ENCODE measurements around the gene CIAO1. TPM values are rescaled to one million over a fixed set of nuclear protein-coding genes. Genes with fewer than 3 reads are reported as not detected.
"Not testable (repeated sequence)": the region's sequence is repeated elsewhere in the genome, so short reads cannot be mapped to it uniquely, and the experiment has no call there.

Gene CIAO1
- polyA plus RNA-seq (2013, experiment 1 of 2; ENCODE audit: insufficient read length), result 42.7 TPM
- 42.4 TPM for polyA plus RNA-seq (2013, experiment 2 of 2; ENCODE audit: insufficient read length)

DNA sequence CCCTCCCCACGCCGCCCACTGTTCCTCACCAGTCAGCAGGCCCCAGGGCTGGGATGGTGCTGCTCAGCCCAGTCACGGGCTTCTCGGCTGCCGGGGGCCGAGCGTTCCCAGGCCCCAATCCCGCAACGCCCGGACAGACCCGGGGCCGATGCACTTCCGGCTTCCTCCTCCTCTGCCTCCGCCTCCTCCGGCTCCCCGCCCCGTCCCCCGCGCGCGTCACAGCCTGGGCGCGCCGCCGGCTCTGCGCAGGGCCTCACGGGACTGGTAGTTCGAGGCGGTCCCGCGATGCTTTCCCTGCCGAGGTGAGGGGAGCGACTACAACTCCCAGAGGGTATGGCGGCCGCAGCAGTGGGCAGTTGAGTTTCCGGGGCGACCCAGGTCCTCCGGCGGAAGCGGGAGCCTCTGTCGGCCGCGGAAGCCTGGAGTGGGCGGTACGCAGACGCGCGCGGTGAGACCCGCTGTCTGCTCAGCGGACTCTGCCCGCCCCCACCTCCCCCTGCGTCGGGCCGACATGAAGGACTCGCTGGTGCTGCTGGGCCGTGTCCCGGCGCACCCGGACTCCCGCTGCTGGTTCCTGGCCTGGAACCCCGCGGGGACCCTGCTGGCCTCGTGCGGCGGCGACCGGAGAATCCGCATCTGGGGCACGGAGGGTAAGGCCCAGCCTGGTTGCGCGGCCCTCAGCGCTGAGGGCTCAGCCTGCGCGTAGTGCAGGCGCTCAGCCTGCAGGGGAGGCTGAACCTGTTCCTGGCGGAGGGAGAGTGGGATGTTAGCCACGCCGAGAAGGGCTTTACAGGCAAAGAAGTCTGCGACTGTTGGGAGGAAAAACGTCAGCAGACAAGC lies at the start of gene CIAO1, which contains the start of gene TMEM127:
Gene CIAO1, plus strand, starts transcription at position 386 of the 840 bp plus-strand sequence. Its CDS starts 126 bp downstream, at position 512.
Gene TMEM127, minus strand, starts transcription at position 158 of the 840 bp plus-strand sequence. CDS start 616 bp downstream, outside the sequence.
- DNase-seq, result peak; percentile 98

GRCh38 chr2:96218508-96219131 lies 47.4 kb upstream of the CIAO1 start:
- DNase-seq, result no peak

DNA sequence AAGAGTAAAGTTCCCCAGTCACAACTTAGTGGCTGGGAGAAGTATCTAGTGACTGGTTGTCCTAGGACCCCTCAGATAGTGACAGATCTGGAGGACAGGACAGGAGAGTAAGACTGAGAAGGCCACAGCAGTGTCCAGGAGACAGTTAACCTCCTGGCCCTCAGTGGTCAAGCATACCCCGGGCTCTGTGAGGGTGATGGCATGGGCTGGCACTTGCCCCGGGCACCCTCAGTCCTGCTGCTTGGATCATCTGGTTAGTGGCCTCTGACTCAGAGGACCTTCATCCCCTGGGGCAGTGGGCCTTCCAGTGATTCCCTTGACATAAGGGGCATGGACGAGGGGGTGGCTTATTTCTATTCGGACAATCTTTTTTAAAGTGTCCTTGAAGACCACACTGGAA lies 46.1 kb upstream of the CIAO1 start:
- not testable (repeated sequence) for DNase-seq

DNA sequence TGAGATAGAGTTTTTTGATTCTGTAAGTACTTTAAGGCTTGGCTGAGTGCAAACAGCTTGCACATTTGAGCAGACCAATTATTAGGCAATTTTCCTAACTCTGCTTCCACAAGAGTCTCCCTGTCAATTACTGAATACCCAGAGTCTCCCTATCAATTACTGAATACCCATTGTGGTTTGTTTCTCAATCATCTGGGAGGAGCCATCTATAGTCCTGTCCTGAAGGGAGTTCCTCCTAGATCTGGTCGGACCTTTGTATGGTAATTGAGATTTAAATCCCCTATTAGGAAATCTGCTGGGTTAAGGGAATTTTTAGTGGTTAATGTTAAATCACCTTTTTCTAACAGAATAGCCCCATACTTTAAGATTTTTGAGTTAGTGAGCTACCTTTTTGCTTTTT lies 44.9 kb upstream of the CIAO1 start:
- DNase-seq, result not testable (repeated sequence)

DNA sequence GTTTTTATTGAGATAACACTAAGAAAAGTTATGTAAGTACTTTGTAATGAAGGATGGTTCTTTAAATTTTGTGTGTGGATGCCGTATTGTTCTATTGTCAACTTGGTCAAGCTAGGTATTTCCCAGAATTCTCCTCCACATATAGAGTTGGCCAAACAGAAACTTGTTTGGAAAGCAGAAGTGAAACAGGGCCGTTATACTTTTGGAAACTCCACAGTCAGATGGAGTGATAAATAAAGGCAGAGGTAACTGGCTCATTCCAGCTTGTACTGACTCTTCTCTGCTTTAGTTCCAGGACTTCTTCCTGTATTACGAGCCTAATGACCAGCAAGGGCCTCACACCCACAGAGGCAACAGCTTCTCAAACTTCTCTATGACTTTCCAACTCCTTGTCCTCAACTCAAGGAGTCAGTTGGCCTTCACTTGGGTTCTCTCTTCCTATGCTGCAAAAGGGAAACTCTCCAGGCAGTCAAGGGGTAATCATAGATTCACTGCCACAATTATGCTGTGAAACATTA lies 41.0 kb upstream of the CIAO1 start:
- no peak for DNase-seq

DNA sequence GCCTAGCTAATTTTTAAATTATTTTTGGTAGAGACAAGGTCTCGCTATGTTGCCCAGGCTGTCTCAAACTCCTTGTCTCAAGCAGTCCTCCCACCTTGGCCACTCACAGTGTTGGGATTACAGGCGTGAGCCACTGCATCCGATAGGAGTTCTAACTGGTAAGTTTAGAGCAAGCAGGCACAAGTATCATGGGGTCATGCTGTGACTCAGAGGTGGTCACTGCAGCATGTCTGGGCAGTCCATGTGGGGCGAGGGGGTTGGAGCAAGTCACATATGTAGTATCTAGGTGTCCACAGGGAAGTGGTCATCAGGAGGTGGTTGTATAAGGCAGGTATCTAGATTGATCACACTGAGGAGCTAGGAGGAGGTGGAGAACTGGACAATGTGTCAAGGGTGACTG lies 34.7 kb upstream of the CIAO1 start:
- DNase-seq, result no peak

- no peak for DNase-seq
Observed at GRCh38 chr2:96233436-96233835, 32.6 kb upstream of the CIAO1 start.

DNA sequence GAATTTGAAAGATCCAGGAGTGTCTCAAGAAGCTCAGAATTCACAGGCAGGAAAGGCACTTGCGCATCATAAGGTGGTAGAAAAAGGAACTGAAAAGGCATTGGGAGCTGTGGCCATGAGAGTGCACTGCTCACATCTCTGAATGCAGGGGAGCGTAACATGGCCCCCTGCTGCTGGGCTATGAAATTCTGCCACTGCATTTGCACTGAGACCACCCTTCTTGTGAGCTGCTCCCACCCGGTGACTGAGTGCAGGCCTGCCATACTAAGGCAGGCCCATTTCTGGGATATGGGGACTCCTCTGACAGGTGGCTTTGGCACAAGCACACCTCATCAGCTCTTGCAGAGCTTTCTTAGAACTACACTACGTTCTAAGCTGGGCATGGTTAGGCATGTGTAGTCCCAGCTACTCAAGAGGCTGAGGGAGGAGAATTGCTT lies 32.1 kb upstream of the CIAO1 start:
- no peak for DNase-seq

DNA sequence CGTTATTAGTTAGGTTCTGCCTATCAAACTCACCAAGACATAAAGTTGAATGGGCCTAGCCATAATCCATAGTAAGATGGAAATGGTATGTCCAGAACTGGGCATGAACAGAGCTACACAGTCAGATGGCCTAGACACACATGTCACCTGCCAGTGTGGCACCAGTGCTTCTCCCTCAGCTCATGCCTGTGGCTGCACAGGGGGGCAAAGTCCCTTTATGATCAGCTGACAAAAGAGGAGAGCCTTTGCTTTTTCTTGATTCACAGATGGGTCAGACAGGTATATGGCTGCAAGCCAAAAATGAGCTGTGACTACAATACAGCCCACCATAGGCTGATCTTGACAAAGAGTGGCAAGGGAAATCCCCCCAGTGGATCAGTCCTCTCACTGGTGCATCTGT lies 29.1 kb upstream of the CIAO1 start:
- no peak for DNase-seq

DNA sequence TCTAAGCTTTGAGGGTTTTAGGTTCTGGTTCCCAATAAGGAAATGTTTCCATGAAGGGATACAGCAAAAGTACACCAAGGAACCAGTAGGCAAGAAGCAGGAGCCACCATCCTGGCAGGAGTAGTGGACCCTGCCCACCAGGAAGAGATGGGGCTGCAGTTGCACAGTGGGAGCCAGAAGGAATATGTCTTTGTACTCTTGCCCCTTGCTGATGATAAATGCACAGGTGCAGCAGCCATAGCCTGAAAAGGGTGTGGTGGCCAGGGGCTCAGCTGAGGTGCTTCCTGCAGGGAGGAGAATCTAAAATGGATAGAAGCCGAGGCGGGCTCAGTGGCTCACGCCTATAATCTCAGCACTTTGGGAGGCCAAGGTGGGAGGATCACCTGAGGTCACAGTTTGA lies 27.8 kb upstream of the CIAO1 start:
- no peak for DNase-seq

DNA sequence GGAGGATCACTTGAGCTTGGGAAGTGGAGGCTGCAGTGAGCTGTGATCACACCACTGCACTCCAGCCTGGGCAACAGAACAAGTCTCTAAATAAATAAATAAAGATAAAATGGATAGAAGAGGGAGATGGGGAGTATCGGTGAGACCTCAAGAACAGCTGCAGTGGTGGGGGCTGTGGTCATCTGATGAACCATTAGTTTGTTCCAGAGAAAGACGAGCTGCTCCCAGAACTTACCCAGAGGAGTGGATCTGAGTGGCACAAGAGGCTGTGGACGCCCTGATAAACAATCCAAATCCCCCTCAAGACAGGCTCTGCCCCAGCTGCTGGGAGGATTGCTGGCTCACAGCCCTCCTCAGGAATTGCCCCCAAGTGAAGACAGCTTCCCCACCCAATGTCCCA lies 26.9 kb upstream of the CIAO1 start:
- no peak for DNase-seq

DNA sequence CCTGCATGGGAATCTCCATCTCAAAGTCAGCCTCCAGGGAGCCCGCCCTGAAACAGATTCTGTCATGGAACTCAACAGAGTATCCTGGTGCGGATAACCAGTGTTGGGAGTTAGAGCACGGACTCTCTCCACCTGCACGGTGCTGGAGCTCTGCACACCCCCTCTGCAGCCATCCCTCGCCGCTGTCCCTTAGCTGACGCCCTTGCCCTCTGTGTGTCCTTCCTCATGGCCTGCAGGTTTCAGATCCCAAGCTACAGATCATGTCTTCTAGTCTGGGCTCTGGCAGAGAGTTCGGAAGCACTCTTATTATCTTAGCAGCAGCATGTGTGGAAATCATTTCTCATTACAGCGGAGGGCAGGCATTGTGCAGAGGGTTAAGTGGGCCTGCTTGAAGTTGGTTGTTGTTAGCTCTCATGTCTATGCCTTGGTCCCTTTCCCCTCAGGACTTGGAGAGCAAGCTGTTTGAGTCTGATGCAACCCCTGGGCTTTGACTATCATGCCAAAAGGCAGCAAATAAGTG lies 26.2 kb upstream of the CIAO1 start:
- DNase-seq, result no peak

DNA sequence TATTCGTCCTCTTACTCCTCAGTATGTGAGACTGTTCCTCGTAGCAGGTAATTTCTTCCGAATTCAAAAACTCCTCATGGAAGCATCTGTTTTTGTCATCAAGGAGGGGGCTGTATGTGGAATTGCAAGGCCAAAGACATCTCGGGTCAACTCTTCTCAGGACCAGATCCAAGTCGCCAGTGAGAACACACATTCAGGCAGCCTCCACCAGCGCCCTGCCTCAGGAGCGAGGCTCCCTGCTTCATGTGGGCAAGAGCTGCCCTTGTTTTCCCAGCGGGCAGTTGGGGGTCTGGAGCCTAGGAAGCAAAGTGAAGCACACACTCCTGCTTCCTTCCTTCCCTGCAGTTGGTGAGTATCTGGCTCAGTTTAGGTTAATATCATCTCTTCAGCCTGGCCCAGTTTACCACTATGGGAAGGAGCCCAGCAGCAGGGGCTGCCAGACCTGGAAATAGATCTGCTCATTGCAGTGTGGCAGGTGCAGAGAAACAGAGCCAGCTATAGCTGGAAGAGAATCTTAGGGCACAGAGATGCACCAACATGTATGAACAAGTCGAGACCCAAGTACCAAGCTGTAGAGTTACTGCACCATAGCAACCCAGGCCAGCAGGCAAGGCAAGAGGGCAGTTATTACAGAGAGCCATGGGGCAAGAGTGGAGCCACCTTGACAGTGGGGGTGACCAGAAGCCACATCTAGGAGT lies 25.5 kb upstream of the CIAO1 start:
- no peak for DNase-seq

DNA sequence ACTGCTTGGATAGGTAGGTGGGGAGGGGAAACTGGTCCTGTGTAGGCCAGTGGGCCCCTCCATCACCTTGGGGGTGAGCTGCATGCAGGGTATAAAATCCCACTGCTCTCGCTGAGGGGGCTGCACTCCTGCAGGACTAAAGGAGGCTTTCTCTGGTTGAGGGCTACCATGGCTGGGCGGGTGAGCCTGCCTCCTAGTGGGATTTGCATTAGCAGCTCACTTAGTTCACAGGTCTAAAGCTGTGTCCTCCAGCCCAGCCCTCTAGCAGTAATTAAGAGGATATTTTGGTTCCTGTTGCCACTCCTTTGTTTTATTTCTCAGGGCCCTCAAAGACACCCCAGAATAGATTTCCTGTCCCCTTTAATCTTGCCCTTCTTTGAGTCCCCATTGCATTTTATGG lies 24.8 kb upstream of the CIAO1 start:
- DNase-seq, result no peak

DNA sequence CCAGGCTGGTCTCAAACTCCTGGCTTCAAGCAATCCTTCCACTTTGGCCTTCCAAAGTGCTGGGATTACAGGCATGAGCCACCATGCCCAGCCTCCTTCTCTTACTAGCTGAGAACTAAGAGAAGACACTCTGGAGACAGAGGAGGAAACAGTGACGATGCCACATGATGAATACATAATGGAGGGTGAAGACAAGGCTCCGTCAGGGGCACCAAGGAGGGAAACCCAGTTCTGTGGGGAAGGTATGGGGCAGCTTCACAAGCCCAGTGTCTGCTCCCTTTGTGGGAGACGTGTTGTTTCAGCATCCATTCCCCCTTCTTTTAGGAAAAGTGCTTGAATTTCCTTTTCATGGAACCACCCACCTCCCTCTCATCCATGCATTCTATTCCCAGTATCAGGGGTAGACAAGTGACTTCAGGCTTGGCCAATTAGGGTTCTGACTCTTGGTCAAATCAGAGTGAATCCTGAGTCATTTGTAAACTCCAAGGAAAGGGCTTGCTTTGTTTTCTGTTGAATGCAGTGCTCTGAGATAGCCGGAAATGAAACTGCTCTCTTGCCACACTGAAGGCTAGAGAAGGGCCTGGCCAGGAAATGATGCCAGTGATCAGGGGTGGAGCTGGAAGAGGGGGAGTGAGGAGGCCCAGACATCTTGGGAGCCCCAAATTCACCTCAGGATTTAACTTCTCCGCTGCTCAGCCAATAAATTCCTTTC lies 24.0 kb upstream of the CIAO1 start:
- peak; percentile 36 for DNase-seq

DNA sequence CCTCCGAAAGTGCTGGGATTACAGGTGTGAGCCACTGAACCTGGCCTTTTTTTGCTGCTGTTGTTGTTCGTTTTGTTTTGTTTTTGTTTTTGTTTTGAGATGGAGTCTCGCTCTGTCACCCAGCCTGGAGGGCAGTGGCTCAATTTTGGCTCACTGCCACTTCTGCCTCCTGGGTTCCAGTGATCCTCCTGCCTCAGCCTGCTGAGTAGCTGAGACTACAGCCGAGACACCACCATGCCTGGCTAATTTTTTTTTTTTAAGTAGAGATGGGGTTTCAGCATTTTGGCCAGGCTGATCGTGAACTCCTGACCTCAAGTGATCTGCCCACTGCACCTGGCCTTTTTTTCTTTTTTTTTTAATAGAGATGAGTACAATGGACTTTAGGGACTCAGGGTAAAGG lies 22.2 kb upstream of the CIAO1 start:
- no peak for DNase-seq

- peak; percentile 16 for DNase-seq
Observed at GRCh38 chr2:96245609-96246390, 20.2 kb upstream of the CIAO1 start.

DNA sequence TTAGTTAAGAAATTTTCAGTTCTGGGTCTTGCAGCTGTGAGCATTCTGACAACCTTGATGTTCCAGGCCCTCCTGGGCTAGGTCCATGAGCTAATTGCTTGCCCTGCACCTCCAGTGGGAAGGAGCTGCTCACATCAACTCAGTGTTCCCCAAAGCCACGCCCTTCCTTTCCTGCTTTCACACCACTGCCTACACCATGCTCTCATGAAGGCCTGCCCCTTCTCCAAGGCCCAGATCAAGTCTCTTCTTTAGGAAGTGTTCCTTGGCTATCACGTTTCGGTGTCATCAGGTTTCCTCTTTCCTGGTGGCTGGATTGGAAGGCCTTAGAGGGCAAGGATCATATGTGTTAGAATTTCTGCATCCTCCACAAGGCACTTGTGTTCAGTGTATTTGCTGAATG lies 19.0 kb upstream of the CIAO1 start:
- no peak for DNase-seq

GRCh38 chr2:96247896-96248295 lies 18.1 kb upstream of the CIAO1 start:
- DNase-seq, result no peak

- DNase-seq, result no peak
Observed at GRCh38 chr2:96248624-96249023, 17.4 kb upstream of the CIAO1 start.

- DNase-seq, result peak; percentile 90
Observed at GRCh38 chr2:96249654-96250053, 16.4 kb upstream of the CIAO1 start.

Data from fibroblast of skin of abdomen (primary cell).